Mesenteric fat pad (tissue), 1 donor: Measurements from ENCODE around the gene PRKACA. TPM values are rescaled to one million over a fixed set of nuclear protein-coding genes. Genes with fewer than 3 reads are reported as not detected.

ENCODE experiments used
- DNase-seq: peaks from one replicate; pipeline ENCODE4 v3.0.0-alpha.2; 2020; ENCODE audit warnings: low spot score
- long read RNA-seq: library from polyadenylated mRNA; unstranded; transcript quantifications from one replicate; pipeline ENCODE4 v2.0.0, GENCODE V29; 2020
- total RNA-seq: library from RNA; stranded (reverse); fragmentation: NEBNext Ultra II Directional; extraction: Animal tissue kit (Norgen Biotek cat#: 25700); gene quantifications from one replicate; pipeline ENCODE4 v1.2.1, GENCODE V29; 2021
- donor health status: DM: yes; HTN: yes; CAD: no.

The PRKACA gene
- 160 TPM for total RNA-seq
- long read RNA-seq, transcript PRKACA-205 (1 exons, 2,095 nt), result major isoform, 5 of 11 reads
- long read RNA-seq, partial matches to known transcripts, result 1 of 11 reads
- long read RNA-seq, other reads (novel, unspliced or antisense), result 5 of 11 reads

GRCh38 chr19:14117668-14118164 is at the start of gene PRKACA:
PRKACA (minus strand) TSS chr19:14117762; CDS start chr19:14117547, 215 bp downstream.
- DNase-seq, result peak; percentile 100

GRCh38 chr19:14166999-14167575 is 49.5 kb upstream of the PRKACA start:
- no peak for DNase-seq

GRCh38 chr19:14165990-14166830 is 48.6 kb upstream of the PRKACA start:
- no peak for DNase-seq

GRCh38 chr19:14164724-14165493 is 47.3 kb upstream of the PRKACA start:
- no peak for DNase-seq

GRCh38 chr19:14164082-14164481 is 46.5 kb upstream of the PRKACA start:
- no peak for DNase-seq

GRCh38 chr19:14162871-14163297 is 45.3 kb upstream of the PRKACA start:
- DNase-seq, result no peak

GRCh38 chr19:14161305-14161704 is 43.7 kb upstream of the PRKACA start:
- DNase-seq, result no peak

- no peak for DNase-seq
Measured at GRCh38 chr19:14160017-14160703, 42.6 kb upstream of the PRKACA start.

- no peak for DNase-seq
Measured at GRCh38 chr19:14159059-14159458, 41.5 kb upstream of the PRKACA start.

- DNase-seq, result no peak
Measured at GRCh38 chr19:14158276-14159023, 40.9 kb upstream of the PRKACA start.

- DNase-seq, result no peak
Measured at GRCh38 chr19:14156971-14157717, 39.6 kb upstream of the PRKACA start.

GRCh38 chr19:14156122-14156521 is 38.6 kb upstream of the PRKACA start:
- no peak for DNase-seq

GRCh38 chr19:14155371-14155770 is 37.8 kb upstream of the PRKACA start:
- no peak for DNase-seq

GRCh38 chr19:14152713-14153112 is 35.2 kb upstream of the PRKACA start:
- no peak for DNase-seq

GRCh38 chr19:14150770-14151661 is 33.5 kb upstream of the PRKACA start:
- DNase-seq, result no peak

GRCh38 chr19:14150041-14150769 is 32.6 kb upstream of the PRKACA start:
- DNase-seq, result no peak

- DNase-seq, result no peak
Measured at GRCh38 chr19:14149509-14149994, 32.0 kb upstream of the PRKACA start.
